Limb (tissue), 2 donors: ENCODE results near the gene THUMPD1.
"Not testable (repeated sequence)": the region's sequence is repeated elsewhere in the genome, so short reads cannot be mapped to it uniquely, and the experiment has no call there.

Source experiments
- DNase-seq, 2 donors: peaks; one replicate each; pipeline ENCODE4 v3.0.0-alpha.2; 2016; ENCODE audit errors: extremely low spot score in 2 of 2

THUMPD1 gene, protein sequence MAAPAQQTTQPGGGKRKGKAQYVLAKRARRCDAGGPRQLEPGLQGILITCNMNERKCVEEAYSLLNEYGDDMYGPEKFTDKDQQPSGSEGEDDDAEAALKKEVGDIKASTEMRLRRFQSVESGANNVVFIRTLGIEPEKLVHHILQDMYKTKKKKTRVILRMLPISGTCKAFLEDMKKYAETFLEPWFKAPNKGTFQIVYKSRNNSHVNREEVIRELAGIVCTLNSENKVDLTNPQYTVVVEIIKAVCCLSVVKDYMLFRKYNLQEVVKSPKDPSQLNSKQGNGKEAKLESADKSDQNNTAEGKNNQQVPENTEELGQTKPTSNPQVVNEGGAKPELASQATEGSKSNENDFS

DNA sequence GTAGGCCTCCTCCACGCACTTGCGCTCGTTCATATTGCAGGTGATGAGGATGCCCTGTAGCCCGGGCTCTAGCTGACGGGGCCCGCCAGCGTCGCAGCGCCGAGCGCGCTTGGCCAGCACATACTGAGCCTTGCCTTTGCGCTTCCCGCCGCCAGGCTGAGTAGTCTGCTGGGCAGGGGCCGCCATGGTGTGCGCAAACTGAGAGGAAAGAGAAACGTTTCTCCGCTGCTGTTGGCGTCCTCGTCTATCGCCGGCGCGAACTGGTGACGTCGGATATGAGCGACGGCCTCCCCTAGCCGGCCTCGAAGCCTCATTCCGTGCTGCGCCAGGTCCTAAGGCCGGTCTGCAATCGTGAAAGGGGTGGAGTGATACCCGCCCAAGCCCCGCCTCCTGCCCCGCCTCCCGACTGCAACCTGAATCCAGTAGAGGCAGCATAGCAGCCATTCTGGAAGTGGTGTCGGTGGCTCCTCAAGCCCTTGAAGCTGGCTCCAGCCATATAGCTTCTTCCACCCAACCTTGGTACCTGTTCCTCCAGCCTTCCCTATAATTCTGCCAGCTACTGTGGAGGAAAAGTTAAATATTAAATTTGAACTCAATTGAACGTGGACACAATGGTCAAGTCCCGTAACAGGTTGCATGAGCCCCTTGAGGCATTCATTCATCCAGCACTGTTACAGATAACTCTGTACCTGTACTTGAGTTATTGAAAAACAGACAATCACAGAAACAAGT lies at the start of gene THUMPD1:
Gene THUMPD1 (minus strand): TSS at position 265 of the 732 bp plus-strand sequence. CDS start 79 bp downstream, at position 186.
- DNase-seq: peak; percentile 93 to 97

DNA sequence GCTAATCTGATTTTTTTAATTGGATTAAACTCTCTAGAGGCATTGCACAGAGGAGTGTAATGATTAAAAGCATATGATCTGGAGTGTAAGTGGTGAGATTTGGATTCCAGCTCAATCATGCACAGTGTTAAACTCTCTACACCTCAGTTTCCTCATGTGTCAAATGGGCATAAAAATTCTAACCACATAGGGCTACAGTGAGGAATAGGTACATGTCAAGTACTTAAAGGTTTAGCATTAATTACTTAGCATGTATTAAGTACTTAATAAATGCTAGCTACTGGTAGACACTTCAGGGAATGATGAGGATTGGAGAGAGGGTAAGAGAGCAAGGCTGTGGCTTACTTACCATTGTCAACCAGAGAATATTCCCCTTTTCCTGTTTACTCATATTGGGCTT lies 47.5 kb upstream of the THUMPD1 start:
- DNase-seq: no peak

DNA sequence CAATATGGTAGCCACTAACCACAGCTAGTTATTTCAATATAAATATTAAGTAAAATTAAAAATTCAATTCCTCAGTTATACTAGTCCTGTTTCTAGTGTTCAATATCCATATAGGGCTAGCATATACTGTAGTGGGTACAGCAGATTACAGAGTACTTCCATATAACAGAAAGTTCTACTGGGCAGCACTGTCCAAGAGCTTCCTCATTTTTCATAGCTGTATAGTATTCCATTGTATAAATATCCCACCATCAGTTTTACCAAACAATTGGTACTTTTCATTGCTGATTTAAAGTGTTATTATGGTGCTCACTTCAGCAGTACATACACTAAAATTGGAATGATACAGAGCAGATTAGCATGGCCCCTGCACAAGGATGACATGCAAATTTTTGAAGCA lies 42.6 kb upstream of the THUMPD1 start:
- no peak for DNase-seq

DNA sequence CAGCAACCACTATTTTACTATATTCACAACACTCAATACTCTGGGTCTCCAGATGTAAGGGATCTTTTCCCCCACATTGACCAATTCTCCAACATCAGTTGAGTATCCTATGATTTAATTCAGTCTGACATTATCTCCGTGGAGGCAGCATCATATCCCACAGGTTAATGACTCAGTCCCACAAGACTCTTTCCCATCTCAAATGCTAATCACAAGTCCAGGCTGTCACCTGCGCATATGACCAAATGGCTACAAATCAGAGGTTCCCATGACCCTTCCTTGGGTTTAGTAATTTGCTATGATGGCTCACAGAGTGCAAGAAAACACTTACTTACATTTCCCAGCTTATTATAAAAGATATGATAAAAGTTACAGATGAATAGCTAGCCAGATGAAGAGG lies 40.9 kb upstream of the THUMPD1 start:
- DNase-seq: no peak

DNA sequence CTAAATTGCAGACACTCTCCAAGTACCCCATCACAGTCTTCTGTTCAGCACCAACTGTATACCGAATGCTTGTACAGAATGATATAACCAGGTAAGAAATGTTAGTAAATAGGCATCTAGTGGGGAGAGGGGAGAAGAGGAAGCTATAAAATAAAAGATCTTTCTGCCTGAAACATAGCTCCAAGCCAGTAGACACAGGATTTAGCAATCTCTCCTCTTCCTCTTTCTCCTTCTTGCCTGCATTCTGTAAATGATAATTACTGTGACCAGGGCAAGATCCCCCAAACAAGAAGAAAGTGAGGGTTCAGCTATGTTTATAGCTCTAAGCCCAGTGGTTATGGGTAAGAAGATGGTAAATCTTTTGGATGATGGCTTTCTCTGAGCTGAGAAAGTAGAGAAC lies 40.1 kb upstream of the THUMPD1 start:
- DNase-seq: no peak

DNA sequence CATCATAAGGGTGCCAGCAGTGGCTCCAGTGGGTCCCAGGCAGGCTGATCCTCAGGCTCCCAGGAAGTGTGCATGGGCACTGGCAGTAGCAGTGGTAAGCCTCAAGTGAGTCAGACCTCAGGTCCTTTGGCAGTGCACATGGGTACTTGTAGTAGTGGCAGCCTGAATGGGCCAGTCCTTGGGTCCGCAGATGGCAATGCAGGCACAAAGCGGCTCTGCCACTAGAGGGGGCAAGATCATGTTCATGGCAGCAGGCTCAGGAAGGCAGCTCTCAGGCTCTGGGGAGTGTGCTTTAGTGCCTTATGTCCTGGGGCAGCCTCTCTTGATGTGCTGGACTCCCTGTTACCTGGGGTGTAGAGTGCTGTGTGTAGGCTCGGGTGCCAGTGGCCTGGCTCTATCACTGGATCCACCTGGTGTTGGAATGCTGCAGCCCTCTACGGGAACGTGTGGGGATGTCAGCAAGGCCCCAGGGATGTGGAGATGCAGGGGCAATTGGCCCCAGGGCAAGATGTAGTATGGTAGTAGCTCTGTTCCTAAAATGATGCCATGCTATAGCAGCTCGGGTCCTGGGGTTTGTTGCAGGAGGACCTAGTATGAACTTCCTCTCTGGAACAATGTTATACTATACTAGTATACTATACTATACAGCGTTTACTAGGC lies 33.2 kb upstream of the THUMPD1 start:
- peak in 1 of 2 donors; percentile 27 for DNase-seq

DNA sequence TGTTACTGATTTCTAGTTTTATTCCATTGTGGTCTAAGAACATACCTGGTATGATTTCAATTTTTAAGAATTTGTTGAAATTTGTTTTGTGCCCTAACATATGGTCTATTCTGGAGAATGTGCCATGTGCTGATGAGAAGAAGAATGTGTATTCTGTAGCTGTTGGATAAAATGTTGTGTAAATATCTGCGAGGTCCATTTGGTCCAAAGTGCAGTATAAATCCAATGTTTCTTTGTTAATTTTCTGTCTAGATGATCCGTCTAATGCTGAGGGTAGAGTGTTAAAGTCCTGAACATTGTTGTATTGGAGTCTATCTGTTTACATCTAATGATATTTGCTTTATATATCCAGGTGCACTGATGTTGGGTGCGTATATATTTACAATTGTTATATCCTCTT lies 32.1 kb upstream of the THUMPD1 start:
- no peak for DNase-seq

DNA sequence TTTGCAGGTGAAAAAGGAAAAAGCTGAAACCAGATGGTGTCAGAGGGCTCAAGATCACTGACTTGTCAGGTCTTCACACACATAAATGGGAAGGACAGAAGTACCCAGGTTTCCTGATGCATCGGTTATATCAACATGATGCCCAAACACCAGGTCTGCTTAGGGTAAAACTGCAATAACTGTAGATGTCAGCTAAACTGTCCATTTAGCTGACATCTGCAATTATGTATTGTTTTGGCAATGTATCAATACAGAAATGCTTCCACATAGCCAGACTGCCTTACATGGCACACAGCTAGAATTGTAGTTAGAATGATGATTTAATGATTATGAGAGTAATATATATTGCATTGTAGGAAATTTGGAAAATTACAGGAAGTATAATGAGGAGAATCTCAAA lies 27.2 kb upstream of the THUMPD1 start:
- no peak for DNase-seq

DNA sequence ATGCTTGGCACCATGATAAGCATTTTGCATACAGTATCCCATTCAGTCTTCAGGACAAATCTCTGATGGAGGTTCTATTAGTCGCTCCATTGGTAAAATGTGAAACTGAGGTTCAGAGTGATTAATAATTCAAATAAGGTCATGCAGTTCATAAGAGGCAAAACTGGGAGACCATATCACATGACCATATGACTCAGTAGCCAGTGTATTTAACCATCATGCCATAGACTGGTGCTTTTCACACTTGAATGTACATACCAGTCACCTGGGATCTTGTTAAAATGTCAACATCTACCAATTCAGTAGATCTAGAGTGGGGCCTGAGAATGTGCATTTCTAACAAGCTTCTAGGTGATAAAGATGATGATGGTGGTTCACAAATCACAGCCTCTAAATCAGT lies 26.5 kb upstream of the THUMPD1 start:
- no peak for DNase-seq

DNA sequence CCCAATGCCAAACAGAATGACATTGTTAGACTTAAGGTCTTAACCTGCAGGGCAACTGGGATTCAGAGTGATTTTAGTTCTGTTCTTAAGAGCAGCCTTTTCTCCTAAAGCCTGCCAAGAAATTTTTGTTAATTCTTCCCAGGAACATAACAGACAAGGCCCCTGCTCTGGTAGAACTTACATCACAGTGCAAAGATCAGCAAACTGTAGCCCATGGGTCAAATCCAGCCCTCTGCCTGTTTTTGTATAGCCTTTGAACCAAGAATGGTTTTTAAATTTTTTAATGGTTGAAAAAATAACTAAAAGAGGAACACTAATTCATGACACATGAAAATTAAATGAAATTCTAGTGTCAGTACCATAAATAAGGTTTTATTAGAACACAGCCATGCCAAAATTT lies 26.0 kb upstream of the THUMPD1 start:
- no peak for DNase-seq

DNA sequence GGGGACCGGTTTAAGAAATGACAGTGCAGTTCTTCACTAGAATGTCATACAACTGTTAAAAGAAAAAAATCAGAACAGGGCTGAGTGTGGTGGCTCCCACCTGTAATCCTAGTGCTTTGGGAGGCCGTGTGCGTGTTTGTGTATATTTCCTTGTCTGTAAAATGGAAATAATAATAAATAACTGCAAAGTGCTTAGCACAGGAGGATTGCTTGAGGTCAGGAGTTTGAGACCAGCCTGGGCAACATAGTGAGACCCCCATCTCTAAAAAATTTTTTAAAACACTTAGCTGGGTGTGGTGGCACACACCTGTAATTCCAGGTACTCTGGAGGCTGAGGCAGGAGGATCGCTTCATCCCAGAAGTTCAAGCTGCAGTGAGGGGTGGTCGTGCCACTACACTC lies 24.7 kb upstream of the THUMPD1 start:
- DNase-seq: no peak

DNA sequence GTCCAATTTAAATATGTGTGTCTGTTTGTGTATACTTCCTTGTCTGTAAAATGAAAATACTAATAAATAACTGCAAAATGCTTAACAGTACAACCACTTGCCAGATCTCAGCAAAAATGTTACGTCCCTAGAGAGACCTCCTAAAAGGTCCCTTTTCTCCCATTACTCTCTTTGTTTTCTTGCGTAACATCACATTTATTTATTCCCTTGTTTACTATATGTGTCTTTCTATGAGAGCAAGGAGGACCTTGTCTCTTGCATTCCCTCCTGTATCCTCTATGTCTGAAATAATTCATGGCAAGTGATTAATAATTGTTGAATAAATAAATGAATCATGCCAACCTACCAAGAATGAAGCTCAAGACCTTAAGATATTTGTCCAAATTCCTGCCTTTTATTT lies 24.1 kb upstream of the THUMPD1 start:
- DNase-seq: no peak

DNA sequence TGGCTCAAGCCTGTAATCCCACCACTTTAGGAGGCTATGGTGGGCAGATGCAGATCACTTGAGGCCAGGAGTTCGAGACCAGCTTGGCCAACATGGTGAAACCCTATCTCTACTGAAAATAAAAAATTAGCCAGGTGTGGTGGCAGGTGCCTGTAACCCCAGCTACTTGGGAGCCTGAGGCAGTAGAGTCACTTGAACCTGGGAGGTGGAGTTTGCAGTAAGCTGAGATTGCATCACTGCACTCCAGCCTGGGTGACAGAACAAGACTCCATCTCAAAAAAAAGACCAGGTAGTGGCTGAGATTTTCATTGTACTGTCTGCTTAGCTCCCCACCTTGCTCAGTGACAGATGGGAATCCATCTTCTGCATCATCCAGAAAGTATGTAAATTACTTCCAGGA lies 22.8 kb upstream of the THUMPD1 start:
- not testable (repeated sequence) for DNase-seq

DNA sequence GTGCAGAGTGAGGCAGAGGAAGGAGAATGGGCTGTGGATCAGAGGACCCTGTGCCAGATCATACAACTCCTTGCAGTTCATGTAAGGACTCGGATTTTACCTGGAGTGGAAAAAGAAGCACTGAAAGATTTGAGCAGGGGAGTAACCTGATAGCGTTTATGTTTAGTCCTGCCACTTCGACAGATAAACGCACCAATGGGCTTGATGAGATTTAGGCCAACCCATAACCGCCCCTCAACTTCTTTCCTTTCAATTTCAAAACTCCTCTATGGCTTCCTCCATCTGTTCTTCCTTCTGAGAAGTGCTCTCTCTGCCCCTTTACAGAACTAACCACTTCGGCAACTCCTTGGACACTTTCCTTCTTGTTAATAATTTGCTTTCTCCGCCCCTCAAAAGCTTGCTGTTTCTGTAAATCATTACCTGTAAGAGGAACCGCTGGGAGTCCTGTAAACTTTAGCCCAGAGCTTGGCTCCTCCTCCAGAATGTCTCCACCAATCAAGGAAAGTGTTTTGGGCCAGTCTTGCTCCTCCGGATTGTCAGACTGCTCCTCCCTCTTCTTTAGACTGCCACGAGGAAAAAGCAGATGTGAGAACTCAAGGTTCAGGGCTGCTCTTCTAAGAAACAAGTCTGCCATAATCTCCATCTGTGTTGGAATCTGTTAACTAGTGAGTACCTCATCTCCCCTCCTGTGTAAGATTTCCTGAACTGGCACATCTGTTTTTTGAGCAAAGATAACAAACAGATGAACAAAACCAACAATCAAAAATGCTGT lies 22.0 kb upstream of the THUMPD1 start, which contains the start of gene ACSM3:
Gene ACSM3 (plus strand): TSS at position 554 of the 772 bp plus-strand sequence. CDS start 6,021 bp downstream, outside the sequence.
- DNase-seq: peak; percentile 36 to 76

DNA sequence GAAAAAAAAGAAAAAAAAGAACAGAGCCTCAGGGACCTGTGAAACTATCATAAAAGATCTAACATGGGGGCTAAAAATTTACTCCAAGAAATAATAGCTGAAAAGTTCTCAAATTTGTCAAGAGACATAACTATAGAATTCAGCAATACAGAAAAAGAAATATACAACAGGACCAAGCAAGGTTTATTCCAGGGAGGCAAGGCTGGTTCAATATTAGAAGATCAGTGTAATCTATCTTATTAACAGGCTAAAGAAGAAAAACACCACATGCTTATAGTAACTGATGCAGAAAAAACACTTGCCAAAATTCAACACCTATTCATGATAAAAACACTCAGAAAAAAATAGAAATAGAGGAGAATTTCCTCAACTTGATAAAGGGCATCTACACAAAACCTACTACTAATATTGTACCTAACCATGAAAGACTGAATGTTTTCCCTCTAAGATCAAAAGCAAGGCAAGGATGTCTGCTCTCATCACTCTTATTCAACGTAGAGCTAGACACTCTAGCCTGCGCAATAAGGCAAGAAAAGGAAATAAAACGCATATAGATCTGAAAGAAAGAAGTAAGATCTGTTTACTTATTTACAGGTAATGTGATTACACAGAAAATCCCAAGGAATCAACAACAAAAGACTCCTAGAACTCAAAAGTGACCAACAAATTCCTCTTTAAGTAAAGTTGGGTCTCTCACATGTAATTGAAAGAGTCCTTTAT lies 20.9 kb upstream of the THUMPD1 start:
- DNase-seq: no peak

DNA sequence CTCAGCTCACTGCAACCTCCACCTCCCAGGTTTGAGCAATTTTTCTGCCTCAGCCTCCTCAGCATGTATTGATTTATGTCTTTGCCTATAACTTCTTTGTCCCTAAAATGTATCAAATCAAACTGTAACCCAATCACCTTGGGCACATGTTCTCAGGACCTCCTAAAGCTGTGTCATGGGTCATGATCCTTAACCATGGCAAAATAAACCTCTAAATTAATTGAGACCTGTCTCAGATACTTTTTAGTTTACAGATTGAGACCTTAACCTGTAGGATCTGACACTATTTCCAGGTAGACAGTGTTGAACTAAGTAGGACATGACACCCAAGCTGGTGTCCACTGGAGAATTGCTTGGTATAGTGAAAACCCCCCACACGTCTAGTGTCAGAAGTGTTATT lies 19.6 kb upstream of the THUMPD1 start:
- DNase-seq: no peak

DNA sequence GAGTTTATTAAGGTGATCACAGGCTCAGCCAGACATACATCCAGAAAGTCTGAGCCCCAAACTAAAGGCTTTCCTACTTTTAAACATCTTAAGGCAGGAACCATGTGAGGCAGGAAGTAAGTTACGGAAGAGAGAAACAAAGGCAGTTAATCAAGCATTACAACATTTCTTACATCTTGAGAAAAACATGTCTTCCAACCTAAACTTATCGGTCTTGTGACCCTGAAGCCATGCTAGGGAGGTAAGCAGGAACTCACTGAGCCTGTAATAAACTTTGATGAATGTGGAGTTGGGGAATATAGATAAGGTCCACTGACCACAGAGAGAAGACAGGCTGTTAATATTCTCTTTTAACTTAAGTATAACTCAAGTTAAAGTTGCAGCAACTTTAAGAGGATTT lies 18.7 kb upstream of the THUMPD1 start:
- DNase-seq: no peak

DNA sequence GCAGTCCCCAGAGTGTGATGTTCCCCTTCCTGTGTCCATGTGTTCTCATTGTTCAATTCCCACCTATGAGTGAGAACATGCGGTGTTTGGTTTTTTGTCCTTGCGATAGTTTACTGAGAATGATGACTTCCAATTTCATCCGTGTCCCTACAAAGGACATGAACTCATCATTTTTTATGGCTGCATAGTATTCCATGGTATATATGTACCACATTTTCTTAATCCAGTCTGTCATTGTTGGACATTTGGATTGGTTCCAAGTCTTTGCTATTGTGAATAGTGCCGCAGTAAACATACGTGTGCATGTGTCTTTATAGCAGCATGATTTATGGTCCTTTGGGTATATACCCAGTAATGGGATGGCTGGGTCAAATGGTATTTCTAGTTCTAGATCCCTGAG lies 14.2 kb upstream of the THUMPD1 start:
- not testable (repeated sequence) for DNase-seq

DNA sequence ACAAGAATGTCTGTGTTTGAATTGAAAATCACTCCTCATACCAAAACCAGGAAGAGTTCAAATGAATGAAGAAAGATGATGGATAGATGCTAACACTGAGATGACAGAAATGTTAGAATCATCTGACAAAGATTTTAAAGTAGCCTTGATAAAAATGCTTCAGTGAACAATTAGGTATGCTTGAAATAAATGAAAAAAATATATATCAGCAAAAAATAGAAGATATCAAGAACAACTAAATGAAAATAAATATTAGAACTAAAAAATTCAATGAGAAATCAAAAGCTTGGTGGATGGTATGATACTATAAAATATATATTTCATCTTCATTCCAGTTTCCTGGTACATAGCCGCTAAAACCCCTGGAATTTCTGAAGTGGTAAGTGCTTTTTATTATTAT lies 13.6 kb upstream of the THUMPD1 start:
- no peak for DNase-seq

DNA sequence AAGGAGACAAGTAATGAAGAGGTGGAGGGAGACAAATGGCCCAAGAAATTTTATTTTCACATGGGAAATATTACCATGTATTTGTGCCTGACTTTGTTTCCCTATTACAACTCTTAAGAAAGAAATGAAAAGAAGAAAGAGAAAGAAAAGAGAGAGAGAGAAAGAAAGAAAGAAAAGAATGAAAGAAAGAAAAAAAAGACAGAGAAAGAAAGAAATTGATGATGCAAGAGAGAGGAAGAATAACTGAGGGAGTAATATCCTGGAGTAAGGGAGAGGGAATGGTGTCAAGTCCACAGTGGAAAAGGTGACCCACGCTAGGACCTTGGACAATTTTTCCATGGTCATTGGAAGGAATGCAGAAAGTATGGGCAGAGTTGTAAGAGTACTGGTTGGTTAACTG lies 12.1 kb upstream of the THUMPD1 start:
- no peak for DNase-seq

DNA sequence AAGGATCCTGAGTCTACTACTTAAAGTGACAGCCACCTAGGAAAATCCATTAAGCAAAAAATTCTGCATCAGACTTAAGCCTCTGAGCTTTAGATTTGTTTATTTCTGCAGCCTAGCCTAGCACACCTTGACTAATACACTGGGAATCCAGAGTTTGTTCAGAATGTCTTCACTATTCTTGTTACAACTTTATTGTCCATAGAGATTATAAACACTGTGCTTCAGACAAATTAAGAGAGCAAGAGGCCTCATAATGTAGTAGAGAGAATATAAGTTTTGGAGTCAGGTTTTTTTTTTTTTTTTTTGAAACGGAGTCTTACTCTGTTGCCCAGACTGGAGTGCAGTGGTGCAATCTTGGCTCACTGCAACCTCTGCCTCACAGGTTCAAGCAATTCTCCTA lies 8.9 kb upstream of the THUMPD1 start:
- no peak for DNase-seq
